B cell (primary cell): ENCODE results near the gene CEP170. TPM values are rescaled to one million over a fixed set of nuclear protein-coding genes. Genes with fewer than 3 reads are reported as not detected.
"Not testable (repeated sequence)": the region's sequence is repeated elsewhere in the genome, so short reads cannot be mapped to it uniquely, and the experiment has no call there.

Source experiments
- ATAC-seq: fragments of 200-7000 bp; cut with Tn5 transposase; one replicate; pipeline ENCODE4 v1.10.0; 2021; ENCODE audit warnings: low read depth, mild to moderate bottlenecking, moderate number of reproducible peaks, moderate library complexity
- CTCF ChIA-PET: fragments of 350-600 bp; sonication (Branson Sonifier 250); formaldehyde crosslinking; loops from one replicate; lab custom pipeline; 2021; ENCODE audit warnings: antibody characterized with exemption, inconsistent platforms; lab: Charles Lee
- POLR2A ChIA-PET: fragments of 350-600 bp; sonication (Branson Sonifier 250); formaldehyde crosslinking; loops from one replicate; lab custom pipeline; 2021; ENCODE audit warnings: antibody characterized with exemption; lab: Charles Lee
- DNase-seq: peaks from one replicate; pipeline ENCODE4 v3.0.0; 2013
- H2AFZ ChIP-seq: 2 replicates; pipeline ENCODE4 v1.6.1; 2012; ENCODE audit warnings: mild to moderate bottlenecking, low read depth, low read length; ENCODE audit not compliant: insufficient read depth, poor library complexity, severe bottlenecking
- H3K27ac ChIP-seq, 2 donors: 1 replicate in 1 of 2; 2 replicates in 1 of 2; pipeline ENCODE4 v1.5.1; 2012 to 2013; ENCODE audit warnings: low read length in 2 of 2, mild to moderate bottlenecking in 2 of 2, moderate library complexity in 1 of 2
- H3K27me3 ChIP-seq, 4 experiments: fragments of 200-600 bp in 1 of 4; sonication (generic) in 1 of 4; replicated peaks in 1 of 4; 1 replicate in 2 of 4; 2 replicates in 2 of 4; pipeline versions ENCODE4 v1.6.1 to v1.7.0; 2013 to 2016; ENCODE audit warnings: low read length in 3 of 4, mild to moderate bottlenecking in 2 of 4, mixed read lengths in 1 of 4, moderate library complexity in 1 of 4; ENCODE audit not compliant: insufficient read depth in 4 of 4, control insufficient read depth in 3 of 4; ENCODE audit errors: control extremely low read depth in 1 of 4
- H3K36me3 ChIP-seq, 2 experiments: replicated peaks in 1 of 2; 1 replicate in 1 of 2; 2 replicates in 1 of 2; pipeline versions ENCODE4 v1.6.1 to v1.7.1; 2013; ENCODE audit warnings: low read length in 1 of 2; ENCODE audit not compliant: insufficient read depth in 2 of 2, control insufficient read depth in 1 of 2; ENCODE audit errors: control extremely low read depth in 1 of 2, extremely low read depth in 1 of 2
- H3K4me1 ChIP-seq, 2 donors: fragments of 200-600 bp in 1 of 2; sonication (generic) in 1 of 2; 1 replicate in 1 of 2; 2 replicates in 1 of 2; pipeline versions ENCODE4 v1.5.1 to v1.6.1; 2013 to 2017; ENCODE audit warnings: low read length in 2 of 2; ENCODE audit not compliant: control insufficient read depth in 2 of 2, insufficient read depth in 2 of 2
- H3K4me2 ChIP-seq: replicated peaks from 2 replicates; pipeline ENCODE3; 2012; ENCODE audit warnings: mild to moderate bottlenecking, low read depth, low read length; ENCODE audit not compliant: poor library complexity, severe bottlenecking
- H3K4me3 ChIP-seq, 5 experiments: fragments of 200-600 bp in 1 of 5; sonication (generic) in 1 of 5; 1 replicate in 3 of 5; 2 replicates in 2 of 5; pipeline versions ENCODE4 v1.5.1 to v1.7.0; 2011 to 2016; ENCODE audit warnings: low read length in 4 of 5, mild to moderate bottlenecking in 4 of 5, low read depth in 2 of 5, control low read depth in 1 of 5, moderate library complexity in 1 of 5; ENCODE audit not compliant: insufficient read depth in 1 of 5; ENCODE audit errors: control extremely low read depth in 1 of 5, extremely low read depth in 1 of 5
- H3K79me2 ChIP-seq: fragments of 200-600 bp; sonication (generic); one replicate; pipeline ENCODE4 v1.6.0; 2016; ENCODE audit warnings: low read length; ENCODE audit not compliant: control insufficient read depth, insufficient read depth
- H3K9ac ChIP-seq: fragments of 200-600 bp; sonication (generic); 2 replicates; pipeline ENCODE4 v1.6.1; 2017; ENCODE audit warnings: mild to moderate bottlenecking, low read length, moderate library complexity
- H3K9me3 ChIP-seq, 3 donors: one replicate each; pipeline versions ENCODE4 v1.6.1 to v1.7.1; 2013; ENCODE audit warnings: low read length in 2 of 3; ENCODE audit not compliant: control insufficient read depth in 2 of 3, insufficient read depth in 1 of 3; ENCODE audit errors: control extremely low read depth in 1 of 3
- H4K20me1 ChIP-seq: 2 replicates; pipeline ENCODE4 v1.6.0; 2012; ENCODE audit warnings: mild to moderate bottlenecking, low read length; ENCODE audit not compliant: insufficient read depth, control insufficient read depth, poor library complexity, severe bottlenecking
- H3K27ac Mint-ChIP-seq: one replicate; pipeline ENCODE4 v1.8.0; 2021; ENCODE audit warnings: mixed read lengths
- H3K27me3 Mint-ChIP-seq: one replicate; pipeline ENCODE4 v1.8.0; 2021; ENCODE audit warnings: mixed read lengths
- H3K4me1 Mint-ChIP-seq: one replicate; pipeline ENCODE4 v1.8.0; 2021; ENCODE audit warnings: mixed read lengths
- H3K4me3 Mint-ChIP-seq: one replicate; pipeline ENCODE4 v1.8.0; 2021; ENCODE audit warnings: mixed read lengths
- H3K9me3 Mint-ChIP-seq: one replicate; pipeline ENCODE4 v1.8.0; 2022; ENCODE audit warnings: mixed read lengths; ENCODE audit not compliant: insufficient read depth
- EZH2 ChIP-seq: IDR thresholded peaks from 2 replicates; pipeline ENCODE4 v1.6.1; 2012; ENCODE audit warnings: borderline replicate concordance, low read depth, mild to moderate bottlenecking, moderate library complexity, low read length; ENCODE audit not compliant: insufficient read depth, poor library complexity, severe bottlenecking
- WGBS: methylation state at CpG from one replicate; pipeline ENCODE4 v1.1.5; 2013; ENCODE audit warnings: missing lambda C conversion rate; ENCODE audit not compliant: insufficient coverage; 5-methylcytosine and 5-hydroxymethylcytosine counted together
- intact Hi-C: fragments of 100-400 bp; cut with micrococcal nuclease; formaldehyde crosslinking; loops from one replicate; pipeline ENCODE4 v1.10.0; 2022
- polyA plus RNA-seq: library from polyadenylated mRNA; depleted of rRNA; stranded (reverse); fragments of >200 nt; gene quantifications from 2 replicates; pipeline ENCODE4 v1.2.3, GENCODE V29; 2012
- total RNA-seq, 2 donors: library from RNA; stranded (reverse); fragments of 120-200 nt in 1 of 2; gene quantifications; 1 replicate in 1 of 2; 2 replicates in 1 of 2; pipeline versions ENCODE4 v1.2.3 to v1.2.4, GENCODE V29; 2013 to 2022
- TF ChIP-seq, protein P1 (sequence below): fragments of 200-600 bp; IDR thresholded peaks from one replicate; pipeline ENCODE4 v1.8.0; 2022; ENCODE audit warnings: antibody characterized with exemption, mild to moderate bottlenecking

CEP170 gene
- total and polyA plus RNA-seq, 2 donors (not counting 1 experiment from before 2014, with no cell fraction given): 27.3 to 145 TPM

DNA sequence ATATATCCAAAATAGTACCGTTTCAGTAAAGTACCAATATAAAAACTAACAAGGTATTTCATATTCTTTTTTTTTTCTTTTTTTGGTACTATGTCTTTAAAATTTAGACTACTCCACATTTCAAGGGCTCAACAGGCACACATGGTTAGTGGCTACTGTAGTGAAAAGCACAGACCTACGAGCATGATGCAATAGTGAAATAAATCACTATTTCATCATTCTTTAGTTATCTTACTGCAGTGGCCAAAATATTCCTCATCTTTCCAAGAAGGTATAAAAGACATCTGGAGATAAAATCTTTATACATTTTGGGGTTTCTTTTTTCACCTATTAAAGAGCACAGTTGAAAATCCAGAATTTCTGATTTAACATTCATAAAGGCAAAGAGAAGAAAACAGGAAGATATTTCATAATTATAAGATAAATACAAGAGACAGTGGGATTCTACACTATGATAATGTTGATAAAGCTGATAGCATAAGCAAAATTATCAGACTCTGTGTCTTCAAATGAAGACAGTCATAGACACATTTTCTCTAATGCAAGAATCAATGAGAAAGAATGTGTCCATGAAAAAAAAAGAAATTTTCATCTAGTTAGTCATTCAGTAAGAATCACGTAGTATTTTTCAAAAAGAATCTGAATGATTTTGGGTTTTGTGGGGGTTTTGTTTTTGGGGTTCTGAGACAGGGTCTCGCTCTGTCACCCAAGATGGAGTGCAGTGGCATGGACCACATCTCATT lies 41.9 kb downstream of the CEP170 start:
- Histone ChIP-seq H3K27ac (no peak overlapping the region), H4K20me1 (no peaks in the 10 kb centered on the region), H3K4me2 (no peak overlapping the region), H3K79me2 (peaks cover 3% of the 10 kb centered on the region), H3K9me3 (no peaks in the 10 kb centered on the region), H3K36me3 (peaks cover under 1 to 3% of the 10 kb centered on the region in 2 experiments), H3K9ac (no peak overlapping the region), H3K4me1 (no peaks in the 10 kb centered on the region), H2AFZ (no peak overlapping the region), H3K4me3 (no peak overlapping the region), H3K27me3 (no peaks in the 10 kb centered on the region)
- intact Hi-C loops: no loop called here
- H3K9me3 Mint-ChIP-seq: peaks cover 3% of the 10 kb centered on the region
- ChIA-PET POLR2A (no interaction called here), CTCF (no interaction called here)
- TF ChIP-seq, protein P1, sequence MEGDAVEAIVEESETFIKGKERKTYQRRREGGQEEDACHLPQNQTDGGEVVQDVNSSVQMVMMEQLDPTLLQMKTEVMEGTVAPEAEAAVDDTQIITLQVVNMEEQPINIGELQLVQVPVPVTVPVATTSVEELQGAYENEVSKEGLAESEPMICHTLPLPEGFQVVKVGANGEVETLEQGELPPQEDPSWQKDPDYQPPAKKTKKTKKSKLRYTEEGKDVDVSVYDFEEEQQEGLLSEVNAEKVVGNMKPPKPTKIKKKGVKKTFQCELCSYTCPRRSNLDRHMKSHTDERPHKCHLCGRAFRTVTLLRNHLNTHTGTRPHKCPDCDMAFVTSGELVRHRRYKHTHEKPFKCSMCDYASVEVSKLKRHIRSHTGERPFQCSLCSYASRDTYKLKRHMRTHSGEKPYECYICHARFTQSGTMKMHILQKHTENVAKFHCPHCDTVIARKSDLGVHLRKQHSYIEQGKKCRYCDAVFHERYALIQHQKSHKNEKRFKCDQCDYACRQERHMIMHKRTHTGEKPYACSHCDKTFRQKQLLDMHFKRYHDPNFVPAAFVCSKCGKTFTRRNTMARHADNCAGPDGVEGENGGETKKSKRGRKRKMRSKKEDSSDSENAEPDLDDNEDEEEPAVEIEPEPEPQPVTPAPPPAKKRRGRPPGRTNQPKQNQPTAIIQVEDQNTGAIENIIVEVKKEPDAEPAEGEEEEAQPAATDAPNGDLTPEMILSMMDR: no peak
- no peak for TF ChIP-seq EZH2
- DNase-seq (no peak), ATAC-seq (no peak)
- H3K4me3 Mint-ChIP-seq: no peak overlapping the region
- no peaks in the 10 kb centered on the region for H3K27me3 Mint-ChIP-seq
- 100% methylated on average over 1 of the region's 4 CpGs for WGBS
- H3K4me1 Mint-ChIP-seq: peaks cover 7% of the 10 kb centered on the region
- no peak overlapping the region for H3K27ac Mint-ChIP-seq

DNA sequence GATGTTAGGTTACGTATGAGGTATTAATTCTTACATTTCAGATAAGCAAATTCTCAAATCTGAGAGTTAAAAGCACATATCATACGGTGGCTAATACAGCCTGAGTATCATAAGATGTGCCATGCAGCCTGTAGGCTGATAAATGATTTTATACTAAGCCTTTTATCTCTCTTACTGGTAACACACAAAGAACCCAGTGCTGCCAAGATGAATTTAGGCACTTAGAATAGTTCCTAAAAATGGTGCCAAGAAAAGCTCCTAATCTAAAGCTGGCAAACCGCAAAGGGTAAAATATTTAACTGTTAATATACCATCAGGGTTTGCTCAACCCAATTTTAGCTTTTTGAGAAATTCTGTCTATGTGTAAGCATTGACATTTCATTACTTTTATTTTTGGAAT lies 43.1 kb downstream of the CEP170 start:
- CTCF ChIA-PET, H3K79me2 ChIP-seq, H3K27ac Mint-ChIP-seq, H3K4me1 Mint-ChIP-seq, H3K9ac ChIP-seq, H3K4me3 Mint-ChIP-seq, H2AFZ ChIP-seq, DNase-seq, H3K9me3 ChIP-seq, H3K27ac ChIP-seq, H3K27me3 Mint-ChIP-seq, POLR2A ChIA-PET, H3K4me2 ChIP-seq, H3K36me3 ChIP-seq, intact Hi-C loops, H3K27me3 ChIP-seq, ATAC-seq, H3K4me1 ChIP-seq, H3K4me3 ChIP-seq, H4K20me1 ChIP-seq, H3K9me3 Mint-ChIP-seq: not testable (repeated sequence)
- no CpG with 5 or more reads among the region's 3 CpGs for WGBS

DNA sequence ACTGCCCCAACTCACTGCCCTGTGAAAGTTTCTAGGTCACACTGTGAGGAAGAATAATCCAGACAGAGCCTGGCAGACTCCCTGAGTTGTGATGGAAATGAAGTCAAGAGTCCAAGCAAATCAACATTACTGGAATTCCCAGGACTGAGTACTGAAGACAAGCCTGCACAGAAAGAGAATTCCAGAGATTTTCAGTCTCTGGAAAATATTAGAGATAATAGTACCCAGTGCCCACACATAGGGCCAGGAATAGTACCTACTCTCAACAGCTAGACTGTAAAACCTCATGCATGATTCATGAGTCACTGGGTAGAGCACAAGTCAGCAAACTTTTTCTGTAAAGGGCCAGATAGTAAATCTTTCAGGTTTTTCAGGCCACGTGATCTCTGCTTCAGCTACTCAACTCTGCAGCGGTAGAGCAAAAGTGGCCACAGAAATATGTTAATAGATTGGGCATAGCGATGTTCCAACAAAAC lies 50.0 kb downstream of the CEP170 start:
- WGBS: 93% methylated on average over 2 of the region's 3 CpGs

More for the DNA sequence above, 50.0 kb downstream of the CEP170 start:
- H3K9ac ChIP-seq, H3K9me3 Mint-ChIP-seq, H3K27me3 Mint-ChIP-seq, H3K27ac ChIP-seq, H3K79me2 ChIP-seq, H3K9me3 ChIP-seq, H3K27ac Mint-ChIP-seq, intact Hi-C loops, H3K4me1 Mint-ChIP-seq, H2AFZ ChIP-seq, ATAC-seq, H3K4me3 ChIP-seq, POLR2A ChIA-PET, H3K36me3 ChIP-seq, H3K27me3 ChIP-seq, H3K4me1 ChIP-seq, H4K20me1 ChIP-seq, H3K4me2 ChIP-seq, H3K4me3 Mint-ChIP-seq, CTCF ChIA-PET, DNase-seq: not testable (repeated sequence)
